ENCODE results near the gene LASP1NB.

DNA sequence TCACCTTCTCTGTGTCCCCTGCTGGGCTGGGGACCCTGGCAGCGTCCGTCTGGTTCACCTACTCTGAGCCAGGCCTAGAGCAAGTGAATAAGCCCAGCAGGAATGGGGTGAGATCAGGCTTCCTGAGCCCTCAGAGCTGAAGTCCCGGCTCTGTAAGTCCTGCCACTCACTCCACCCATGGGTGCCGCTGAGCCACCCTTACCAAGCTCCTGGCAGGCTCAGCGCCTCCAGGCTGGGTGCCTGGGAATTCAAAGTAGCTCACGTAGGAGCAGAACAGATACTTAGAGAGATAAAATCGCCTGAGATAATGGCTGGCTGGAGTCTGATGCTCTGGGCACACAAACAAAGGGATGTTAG is 9.8 kb upstream of the LASP1NB start:
- TF ChIP-seq, protein P1, sequence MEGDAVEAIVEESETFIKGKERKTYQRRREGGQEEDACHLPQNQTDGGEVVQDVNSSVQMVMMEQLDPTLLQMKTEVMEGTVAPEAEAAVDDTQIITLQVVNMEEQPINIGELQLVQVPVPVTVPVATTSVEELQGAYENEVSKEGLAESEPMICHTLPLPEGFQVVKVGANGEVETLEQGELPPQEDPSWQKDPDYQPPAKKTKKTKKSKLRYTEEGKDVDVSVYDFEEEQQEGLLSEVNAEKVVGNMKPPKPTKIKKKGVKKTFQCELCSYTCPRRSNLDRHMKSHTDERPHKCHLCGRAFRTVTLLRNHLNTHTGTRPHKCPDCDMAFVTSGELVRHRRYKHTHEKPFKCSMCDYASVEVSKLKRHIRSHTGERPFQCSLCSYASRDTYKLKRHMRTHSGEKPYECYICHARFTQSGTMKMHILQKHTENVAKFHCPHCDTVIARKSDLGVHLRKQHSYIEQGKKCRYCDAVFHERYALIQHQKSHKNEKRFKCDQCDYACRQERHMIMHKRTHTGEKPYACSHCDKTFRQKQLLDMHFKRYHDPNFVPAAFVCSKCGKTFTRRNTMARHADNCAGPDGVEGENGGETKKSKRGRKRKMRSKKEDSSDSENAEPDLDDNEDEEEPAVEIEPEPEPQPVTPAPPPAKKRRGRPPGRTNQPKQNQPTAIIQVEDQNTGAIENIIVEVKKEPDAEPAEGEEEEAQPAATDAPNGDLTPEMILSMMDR (conservative IDR thresholded peaks at IDR 0.05; ENCODE audit: low read length) = no peak
- no peak for TF ChIP-seq EZH2phosphoT487 (IDR thresholded peaks at IDR 0.05; ENCODE audit: borderline replicate concordance)

Measured in Loucy (cell line).